HPDE6-E6E7 (cell line): Measurements from ENCODE around the gene UMAD1.

Source experiments
- DNase-seq: peaks from one replicate; pipeline ENCODE4 v3.0.0; 2011; ENCODE audit warnings: missing footprints; ENCODE audit errors: extremely low spot score

UMAD1 gene

DNA sequence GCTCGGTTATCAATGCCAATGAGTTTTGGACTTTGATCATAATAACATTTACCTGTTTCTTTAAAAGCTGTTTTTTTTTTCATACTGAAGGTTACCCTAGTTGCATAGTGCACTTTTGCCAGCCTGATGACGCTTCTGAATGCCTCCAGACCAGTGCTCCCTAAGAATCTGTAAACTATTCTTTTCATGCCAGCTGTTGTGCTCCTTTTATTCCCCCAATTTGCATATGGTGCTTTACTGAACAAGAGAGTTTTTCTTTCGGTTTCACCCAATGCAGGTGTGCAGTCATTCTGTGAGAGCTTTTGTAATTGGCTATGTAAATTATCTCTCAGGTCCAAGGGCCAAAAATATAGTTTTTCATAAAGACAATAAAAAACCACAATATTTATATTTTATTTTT, 279.9 kb downstream of the UMAD1 start:
- no peak for DNase-seq

DNA sequence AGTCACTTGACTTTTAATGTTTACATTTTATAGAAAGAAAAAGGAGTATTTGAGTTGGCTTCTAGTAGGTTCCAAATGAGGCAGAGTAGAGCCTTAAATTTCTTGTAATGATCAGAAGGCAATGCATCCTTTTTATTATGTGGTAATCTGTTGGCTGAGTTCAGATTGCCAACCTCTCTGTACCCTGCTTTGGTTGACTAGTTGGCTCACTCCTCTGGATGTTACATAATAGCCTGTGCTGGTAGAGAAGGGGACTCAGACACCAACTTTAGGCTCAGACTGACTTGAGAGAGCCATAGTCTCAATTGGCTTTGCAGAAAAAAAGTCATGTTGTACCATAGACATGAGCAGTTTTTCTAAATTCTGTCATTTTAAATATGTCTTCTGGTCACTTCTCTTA, 281.3 kb downstream of the UMAD1 start:
- no peak for DNase-seq

DNA sequence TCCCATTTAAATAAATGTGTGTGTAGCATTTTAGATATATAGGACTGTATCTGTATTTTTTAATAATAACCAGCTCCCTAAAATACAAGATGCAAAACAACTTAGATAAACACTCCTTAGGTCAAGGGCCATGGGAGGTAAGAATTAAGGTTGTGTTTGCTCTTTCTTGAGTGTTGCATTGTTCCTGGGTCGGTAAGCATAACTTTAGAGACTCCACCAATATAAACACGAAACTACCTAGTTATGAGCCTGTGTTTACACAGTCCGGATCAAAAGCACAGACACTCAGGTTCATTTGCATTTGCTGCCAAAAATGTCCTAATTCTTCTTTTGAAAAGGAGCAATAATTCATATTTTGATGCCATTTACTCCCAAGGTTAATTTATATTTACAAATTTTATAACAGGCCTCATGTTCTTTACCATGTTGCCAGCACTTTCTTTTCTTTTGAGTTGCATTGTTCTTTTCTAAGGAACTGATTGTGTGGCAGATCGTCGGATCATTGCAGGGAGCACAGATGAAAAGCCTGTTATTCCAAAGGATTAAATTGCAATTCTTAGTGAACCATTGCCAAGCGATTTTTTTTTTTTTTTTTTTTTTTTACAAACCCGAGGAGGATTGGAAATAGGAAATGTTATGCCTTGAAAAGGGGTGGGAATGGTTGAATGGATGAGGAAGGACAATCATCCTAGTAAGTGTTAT, 282.3 kb downstream of the UMAD1 start:
- no peak for DNase-seq

DNA sequence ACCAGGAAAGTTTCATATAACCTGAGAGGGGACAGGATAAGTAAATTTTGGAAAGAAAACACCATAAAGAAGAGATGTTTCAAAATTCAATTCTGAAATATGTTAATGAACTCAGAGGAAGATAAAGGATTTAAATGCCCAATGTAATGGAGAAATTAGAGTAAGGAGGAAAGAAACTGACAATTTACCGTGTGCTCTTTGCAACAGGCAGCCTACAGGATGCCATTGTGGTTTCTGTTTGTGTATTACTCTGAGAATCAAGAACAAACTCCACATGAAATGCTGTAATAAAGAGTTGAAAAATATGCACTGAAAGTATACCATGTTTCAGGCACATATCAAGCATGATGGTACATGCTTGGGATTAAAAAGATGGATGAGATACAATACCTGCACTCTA, 283.3 kb downstream of the UMAD1 start:
- DNase-seq = no peak

DNA sequence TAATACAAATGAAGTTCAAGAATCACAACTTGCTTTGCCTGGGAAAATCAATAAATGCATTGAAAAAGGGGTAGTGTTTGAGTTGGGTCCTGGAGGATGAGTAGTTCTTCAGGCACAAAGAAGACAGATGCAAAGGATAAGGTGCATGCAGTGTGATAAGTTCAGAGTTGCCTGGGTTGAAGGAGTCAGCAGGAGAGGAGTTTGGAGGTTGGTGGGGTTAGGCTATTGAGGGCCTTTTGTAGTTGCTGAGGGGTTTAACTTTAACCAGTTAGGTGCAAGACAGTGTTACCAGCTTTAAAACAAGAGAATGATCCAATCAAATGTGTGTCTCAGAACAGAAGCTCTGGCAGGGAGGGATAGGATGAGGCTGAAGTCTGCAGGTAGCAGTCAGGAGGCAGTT, 283.8 kb downstream of the UMAD1 start:
- DNase-seq = no peak
